Stimulated activated CD4-positive, alpha-beta T cell treated with anti-CD3 and anti-CD28 coated beads, Interleukin-4, amount 100 ng/mL, for 24 hours (primary cell): Measurements from ENCODE around the gene ADAMTS18.
"Not testable (repeated sequence)": the region's sequence is repeated elsewhere in the genome, so short reads cannot be mapped to it uniquely, and the experiment has no call there.

Experiments used
- DNase-seq: peaks from one replicate; pipeline ENCODE4 v3.0.0-alpha.2; 2020

ADAMTS18 gene

GRCh38 chr16:77434530-77435271, at the start of gene ADAMTS18:
ADAMTS18 (minus strand) TSS chr16:77435034; CDS start chr16:77434695, 339 bp downstream.
- DNase-seq, result no peak

- DNase-seq, result no peak
Measured at GRCh38 chr16:77480681-77481315, 46.0 kb upstream of the ADAMTS18 start.

- DNase-seq, result no peak
Measured at GRCh38 chr16:77472262-77472661, 37.4 kb upstream of the ADAMTS18 start.

- DNase-seq, result no peak
Measured at GRCh38 chr16:77470851-77471250, 36.0 kb upstream of the ADAMTS18 start.

GRCh38 chr16:77469634-77470033, 34.8 kb upstream of the ADAMTS18 start:
- DNase-seq, result no peak

GRCh38 chr16:77468831-77469230, 34.0 kb upstream of the ADAMTS18 start:
- no peak for DNase-seq

- no peak for DNase-seq
Measured at GRCh38 chr16:77467821-77468335, 33.0 kb upstream of the ADAMTS18 start.

GRCh38 chr16:77463659-77464058, 28.8 kb upstream of the ADAMTS18 start:
- DNase-seq, result not testable (repeated sequence)

- no peak for DNase-seq
Measured at GRCh38 chr16:77462894-77463293, 28.1 kb upstream of the ADAMTS18 start.

- DNase-seq, result no peak
Measured at GRCh38 chr16:77459534-77460254, 24.9 kb upstream of the ADAMTS18 start.

- DNase-seq, result no peak
Measured at GRCh38 chr16:77457046-77457445, 22.2 kb upstream of the ADAMTS18 start.

GRCh38 chr16:77452243-77452642, 17.4 kb upstream of the ADAMTS18 start:
- DNase-seq, result no peak

GRCh38 chr16:77450790-77451487, 16.1 kb upstream of the ADAMTS18 start:
- DNase-seq, result no peak

GRCh38 chr16:77449208-77449607, 14.4 kb upstream of the ADAMTS18 start:
- no peak for DNase-seq

- DNase-seq, result no peak
Measured at GRCh38 chr16:77445324-77445723, 10.5 kb upstream of the ADAMTS18 start.

- no peak for DNase-seq
Measured at GRCh38 chr16:77444147-77444460, 9.3 kb upstream of the ADAMTS18 start.

GRCh38 chr16:77443357-77444146, 8.7 kb upstream of the ADAMTS18 start:
- DNase-seq, result no peak

- no peak for DNase-seq
Measured at GRCh38 chr16:77442078-77442477, 7.2 kb upstream of the ADAMTS18 start.

- no peak for DNase-seq
Measured at GRCh38 chr16:77439106-77439505, 4.3 kb upstream of the ADAMTS18 start.

- no peak for DNase-seq
Measured at GRCh38 chr16:77437859-77438258, 3.0 kb upstream of the ADAMTS18 start.

GRCh38 chr16:77435272-77435820, 512 bp upstream of the ADAMTS18 start:
- no peak for DNase-seq

- no peak for DNase-seq
Measured at GRCh38 chr16:77434022-77434529, 758 bp downstream of the ADAMTS18 start.
